Stomach (tissue), 9 donors: ENCODE measurements around the gene ZNF555. TPM values are rescaled to one million over a fixed set of nuclear protein-coding genes. Genes with fewer than 3 reads are reported as not detected.

Experiments
- DNase-seq, 2 donors: peaks; one replicate each; pipeline versions ENCODE4 v3.0.0 to v3.0.0-alpha.2; 2013 to 2019
- H3K27ac ChIP-seq, 5 donors: fragments of 200-600 bp in 4 of 5; sonication (generic) in 4 of 5; one replicate each; pipeline ENCODE4 v1.5.1; 2013 to 2019; ENCODE audit warnings: mild to moderate bottlenecking in 1 of 5, moderate library complexity in 1 of 5
- H3K27me3 ChIP-seq, 3 donors: fragments of 200-600 bp; sonication (generic); one replicate each; pipeline ENCODE4 v1.5.1; 2017 to 2019; ENCODE audit warnings: mixed run types in 1 of 3
- H3K36me3 ChIP-seq, 4 donors: fragments of 200-600 bp; sonication (generic); 1 replicate in 3 of 4; 2 replicates in 1 of 4; pipeline ENCODE4 v1.5.1; 2016 to 2019
- H3K4me1 ChIP-seq, 4 donors: fragments of 200-600 bp; sonication (generic); one replicate each; pipeline ENCODE4 v1.5.1; 2016 to 2019
- H3K4me3 ChIP-seq, 4 donors: fragments of 200-600 bp; sonication (generic) in 3 of 4; one replicate each; pipeline ENCODE4 v1.5.1; 2016 to 2019; ENCODE audit warnings: mild to moderate bottlenecking in 1 of 4
- H3K9me3 ChIP-seq, 4 donors: fragments of 200-600 bp; sonication (generic); one replicate each; pipeline ENCODE4 v1.5.1; 2016 to 2019
- EP300 ChIP-seq: sonication (generic); formaldehyde crosslinking; IDR thresholded peaks from one replicate; pipeline ENCODE4 v1.6.1; 2017; ENCODE audit warnings: antibody characterized with exemption
- POLR2A ChIP-seq, 4 donors: fragments of 450-650 bp; IDR thresholded peaks; one replicate each; pipeline ENCODE4 v1.6.1; 2016; ENCODE audit warnings: antibody characterized with exemption in 4 of 4, control low read depth in 2 of 4, mild to moderate bottlenecking in 1 of 4, moderate library complexity in 1 of 4
- POLR2AphosphoS5 ChIP-seq, 3 donors: sonication (generic); formaldehyde crosslinking; IDR thresholded peaks; one replicate each; pipeline ENCODE4 v1.6.1; 2016; ENCODE audit warnings: antibody characterized with exemption in 3 of 3
- WGBS, 5 donors: extraction: QIAGEN DNeasy Blood & Tissue Kit in 3 of 5; methylation state at CpG; one replicate each; pipeline versions ENCODE4 v1.1.5 to v1.1.7; 2013 to 2018; 5-methylcytosine and 5-hydroxymethylcytosine counted together
- intact Hi-C: fragments of 100-400 bp; cut with DNase I; formaldehyde crosslinking; loops from one replicate; pipeline ENCODE4 v1.15.1; 2023; ENCODE audit warnings: low total_unique reads
- polyA plus RNA-seq, 3 donors: library from polyadenylated mRNA; stranded (reverse); fragments of 200-250 nt; gene quantifications; one replicate each; pipeline ENCODE4 v1.2.3, GENCODE V29; 2013
- total RNA-seq, 5 donors: library from RNA; depleted of rRNA; stranded (reverse); fragments of >200 nt; gene quantifications; one replicate each; pipeline versions ENCODE4 v1.1.0 to v1.2.3, GENCODE V29; 2014 to 2016
- TF ChIP-seq, protein P1 (sequence below), 7 experiments: fragments of 450-650 bp in 4 of 7; fragments of 200-600 bp in 3 of 7; sonication (generic) in 3 of 7; IDR thresholded peaks; one replicate each; pipeline ENCODE4 v1.5.1; 2016 to 2019; ENCODE audit warnings: antibody characterized with exemption in 7 of 7, control low read depth in 2 of 7, mild to moderate bottlenecking in 1 of 7
- donor health status: healthy with polysubstance abuse.
- donor health status: Bipolar disorder and iron deficiency.
- donor health status: healthy.

Gene ZNF555
- total and polyA plus RNA-seq, 8 donors = 0.58 to 11.2 (median 2.1) TPM

DNA sequence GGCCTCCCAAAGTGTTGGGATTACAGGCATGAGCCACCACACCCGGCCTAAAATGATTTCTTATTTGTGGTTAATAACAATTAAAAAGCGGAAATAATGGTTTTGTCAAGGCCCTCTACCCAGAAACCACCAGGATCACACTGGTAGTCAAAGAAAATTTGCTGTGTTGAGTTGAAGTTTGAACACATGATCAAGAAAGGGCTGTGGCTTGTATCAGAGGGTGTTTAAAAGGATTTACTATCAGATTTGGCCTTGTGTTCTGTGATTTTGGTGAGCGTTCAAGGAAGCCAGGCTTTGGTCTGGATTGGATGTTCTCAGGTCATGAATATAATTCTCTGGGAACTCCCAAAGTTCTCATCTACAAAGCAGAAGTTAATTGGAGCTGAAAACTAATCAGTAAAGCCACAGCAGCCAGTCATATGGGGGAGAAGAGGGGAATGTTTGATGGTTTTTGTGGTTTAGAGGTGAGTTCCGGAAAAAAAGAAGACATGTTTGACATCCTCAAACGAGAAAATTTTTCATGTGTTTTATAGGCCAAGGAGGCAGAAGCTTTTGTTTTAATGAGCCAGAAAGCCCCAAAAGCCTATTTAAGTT is 15.3 kb downstream of the ZNF555 start:
- no peak overlapping the region for H3K4me3 ChIP-seq
- no peaks in the 10 kb centered on the region for H3K27me3 ChIP-seq
- 83 to 93% (median 87%) methylated on average over 5 of the region's 5 CpGs for WGBS, 5 donors
- no peak for TF ChIP-seq EP300
- TF ChIP-seq, protein P1, sequence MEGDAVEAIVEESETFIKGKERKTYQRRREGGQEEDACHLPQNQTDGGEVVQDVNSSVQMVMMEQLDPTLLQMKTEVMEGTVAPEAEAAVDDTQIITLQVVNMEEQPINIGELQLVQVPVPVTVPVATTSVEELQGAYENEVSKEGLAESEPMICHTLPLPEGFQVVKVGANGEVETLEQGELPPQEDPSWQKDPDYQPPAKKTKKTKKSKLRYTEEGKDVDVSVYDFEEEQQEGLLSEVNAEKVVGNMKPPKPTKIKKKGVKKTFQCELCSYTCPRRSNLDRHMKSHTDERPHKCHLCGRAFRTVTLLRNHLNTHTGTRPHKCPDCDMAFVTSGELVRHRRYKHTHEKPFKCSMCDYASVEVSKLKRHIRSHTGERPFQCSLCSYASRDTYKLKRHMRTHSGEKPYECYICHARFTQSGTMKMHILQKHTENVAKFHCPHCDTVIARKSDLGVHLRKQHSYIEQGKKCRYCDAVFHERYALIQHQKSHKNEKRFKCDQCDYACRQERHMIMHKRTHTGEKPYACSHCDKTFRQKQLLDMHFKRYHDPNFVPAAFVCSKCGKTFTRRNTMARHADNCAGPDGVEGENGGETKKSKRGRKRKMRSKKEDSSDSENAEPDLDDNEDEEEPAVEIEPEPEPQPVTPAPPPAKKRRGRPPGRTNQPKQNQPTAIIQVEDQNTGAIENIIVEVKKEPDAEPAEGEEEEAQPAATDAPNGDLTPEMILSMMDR (IDR thresholded peaks at IDR 0.05) = no peak
- TF ChIP-seq POLR2AphosphoS5 (IDR thresholded peaks at IDR 0.05) = no peak
- no peak for TF ChIP-seq POLR2A (IDR thresholded peaks at IDR 0.05)
- H3K9me3 ChIP-seq = peaks cover 51 to 89% (median 74%) of the 10 kb centered on the region in 4 donors
- no peaks in the 10 kb centered on the region for H3K4me1 ChIP-seq
- H3K36me3 ChIP-seq = peaks cover 20 to 70% (median 40%) of the 10 kb centered on the region in 4 donors
- no peak overlapping the region for H3K27ac ChIP-seq
- intact Hi-C loops = no loop called here
- DNase-seq = no peak

DNA sequence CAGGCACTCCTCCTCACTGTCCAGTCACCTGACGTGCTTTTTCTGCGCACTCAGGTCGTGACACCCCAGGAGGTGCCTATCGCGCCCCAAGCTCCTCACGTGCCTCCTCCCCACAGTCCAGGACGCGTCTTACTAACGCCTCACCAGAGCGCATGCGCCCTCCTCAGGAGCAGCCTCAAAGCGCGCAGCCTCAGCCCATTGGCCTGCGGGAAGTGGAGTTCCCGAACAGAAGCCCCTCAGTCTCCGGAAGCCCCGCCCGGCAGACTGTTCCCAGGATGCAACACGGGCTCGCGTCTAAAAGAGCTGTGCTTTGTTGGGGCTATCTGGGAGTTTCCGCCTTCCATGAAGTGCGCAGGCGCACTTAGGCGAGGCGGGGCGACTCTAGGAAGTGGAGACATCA is 17.6 kb downstream of the ZNF555 start:
- H3K9me3 ChIP-seq = peaks cover 29 to 66% (median 51%) of the 10 kb centered on the region in 4 donors
- 73 to 85% (median 76%) methylated on average over 6 to 27 of the region's 27 CpGs for WGBS, 5 donors
- no peak overlapping the region for H3K27ac ChIP-seq
- H3K4me3 ChIP-seq = no peak overlapping the region
- no peaks in the 10 kb centered on the region for H3K4me1 ChIP-seq
- H3K36me3 ChIP-seq = peaks cover 0 to 47% (median 17%) of the 10 kb centered on the region in 4 donors
- no peaks in the 10 kb centered on the region for H3K27me3 ChIP-seq
- intact Hi-C loops = no loop called here
- no peak for TF ChIP-seq POLR2AphosphoS5 (IDR thresholded peaks at IDR 0.05)
- no peak for TF ChIP-seq POLR2A (IDR thresholded peaks at IDR 0.05)
- TF ChIP-seq EP300 = no peak
- TF ChIP-seq, protein P1 (IDR thresholded peaks at IDR 0.05) = no peak
- no peak for DNase-seq

DNA sequence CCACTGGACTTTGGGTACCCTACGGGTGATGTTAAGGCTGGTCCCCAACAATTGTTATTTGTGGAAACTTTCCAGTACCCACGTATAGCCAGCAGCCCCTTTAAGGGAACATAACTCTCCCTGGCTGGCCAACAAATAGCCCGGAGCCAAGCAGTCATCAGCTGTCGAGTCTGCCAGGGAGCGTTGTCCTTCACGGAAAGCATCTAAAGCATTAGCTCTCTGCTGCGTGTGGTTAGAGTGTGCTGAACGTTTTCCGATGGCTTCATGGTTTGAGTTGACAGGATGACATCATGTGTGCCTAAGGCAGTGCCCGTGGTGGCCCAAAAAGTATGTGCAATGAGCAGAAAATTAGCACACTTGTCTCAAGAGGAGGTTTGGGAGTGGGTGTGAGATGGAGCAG is 22.5 kb downstream of the ZNF555 start:
- peaks cover 3 to 21% (median 7%) of the 10 kb centered on the region in 4 donors for H3K9me3 ChIP-seq
- TF ChIP-seq POLR2A (IDR thresholded peaks at IDR 0.05) (no peak), POLR2AphosphoS5 (IDR thresholded peaks at IDR 0.05) (no peak), EP300 (no peak)
- TF ChIP-seq, protein P1 (IDR thresholded peaks at IDR 0.05) = no peak
- peaks cover 0 to under 1% (median 0%) of the 10 kb centered on the region in 4 donors for H3K36me3 ChIP-seq
- no peak overlapping the region for H3K27ac ChIP-seq
- no peaks in the 10 kb centered on the region for H3K27me3 ChIP-seq
- 48 to 72% (median 56%) methylated on average over 10 of the region's 10 CpGs for WGBS, 5 donors
- H3K4me3 ChIP-seq = no peak overlapping the region
- intact Hi-C loops = no loop called here
- no peak for DNase-seq
- no peaks in the 10 kb centered on the region for H3K4me1 ChIP-seq

DNA sequence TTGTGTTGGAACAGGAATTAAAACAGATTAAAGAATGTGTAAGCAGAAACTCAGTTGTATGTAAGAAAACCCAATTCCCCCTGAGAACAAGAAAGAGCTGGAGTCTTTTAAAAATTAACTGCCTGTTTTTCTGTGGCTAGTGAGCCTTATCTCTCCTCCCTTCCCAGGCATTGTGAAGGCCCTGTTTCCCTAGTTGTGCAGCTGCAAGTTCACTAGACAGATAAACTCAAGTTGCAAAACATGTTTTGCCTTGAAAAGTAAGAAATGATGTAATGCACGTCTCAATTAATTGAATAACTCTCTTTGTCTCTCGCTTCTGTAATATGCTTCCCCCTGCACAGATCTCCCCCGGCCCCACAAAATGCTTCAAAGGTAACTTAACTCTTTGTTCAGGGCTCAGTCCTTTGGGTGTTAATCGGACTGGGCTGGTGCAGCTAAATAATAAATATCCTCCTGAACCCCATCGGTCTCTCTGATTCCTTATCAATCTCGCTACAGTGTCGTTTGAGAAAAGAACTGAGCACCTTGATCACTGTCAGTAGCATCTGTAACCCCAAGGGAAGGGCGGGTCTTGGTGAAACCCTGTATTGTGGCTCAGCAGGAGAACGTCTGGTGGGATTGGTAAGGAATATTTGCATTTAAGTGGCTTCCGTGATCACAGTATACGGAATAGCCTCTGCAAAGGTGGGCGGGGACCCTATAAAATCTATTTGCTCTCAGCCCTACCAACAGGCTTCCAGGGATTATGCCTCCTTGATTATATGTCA is 24.2 kb downstream of the ZNF555 start:
- Histone ChIP-seq H3K27ac (no peak overlapping the region), H3K4me1 (no peaks in the 10 kb centered on the region), H3K9me3 (peaks cover 0 to 8% (median 2%) of the 10 kb centered on the region in 4 donors), H3K4me3 (no peak overlapping the region), H3K36me3 (no peaks in the 10 kb centered on the region), H3K27me3 (no peaks in the 10 kb centered on the region)
- intact Hi-C loops = no loop called here
- peak in 1 of 2 donors; percentile 13 for DNase-seq
- 22 to 54% (median 35%) methylated on average over 12 of the region's 12 CpGs for WGBS, 5 donors
- TF ChIP-seq, protein P1 (IDR thresholded peaks at IDR 0.05) = no peak
- no peak for TF ChIP-seq POLR2A (IDR thresholded peaks at IDR 0.05)
- no peak for TF ChIP-seq EP300
